Bronchial epithelial cell (primary cell): ENCODE measurements around the gene MRPS27. TPM values are rescaled to one million over a fixed set of nuclear protein-coding genes. Genes with fewer than 3 reads are reported as not detected.

ENCODE experiments used
- DNase-seq: peaks from one replicate; pipeline ENCODE4 v3.0.0-alpha.2; 2010; ENCODE audit warnings: low read depth
- FAIRE-seq: peaks from 2 replicates; lab custom pipeline; 2011; peaks lifted over from hg19 to GRCh38; lab: Jason Lieb, UNC
- H3K27me3 ChIP-seq: 2 replicates; pipeline ENCODE4 v1.5.1; 2011; ENCODE audit warnings: low read length; ENCODE audit not compliant: control insufficient read depth, insufficient read depth
- H3K36me3 ChIP-seq: 2 replicates; pipeline ENCODE4 v1.5.1; 2011; ENCODE audit warnings: low read length; ENCODE audit not compliant: control insufficient read depth, insufficient read depth
- H3K4me3 ChIP-seq: 2 replicates; pipeline ENCODE4 v1.5.1; 2011; ENCODE audit warnings: mild to moderate bottlenecking, low read depth, low read length, control low read depth
- CTCF ChIP-seq: IDR thresholded peaks from 2 replicates; pipeline ENCODE4 v1.5.1; 2011; ENCODE audit warnings: mild to moderate bottlenecking, moderate library complexity, low read length, control low read depth, inconsistent platforms; ENCODE audit not compliant: insufficient read depth, severe bottlenecking
- total RNA-seq: library from RNA; depleted of rRNA; stranded (reverse); fragments of >200 nt; gene quantifications from 2 replicates; pipeline ENCODE4 v1.2.1, GENCODE V29; 2014

MRPS27 gene
- total RNA-seq, 1 donor from 2014 or later: 53.4 TPM

GRCh38 chr5:72272398-72272797 is 47.6 kb downstream of the MRPS27 start:
- FAIRE-seq (no peak), DNase-seq (no peak)
- Histone ChIP-seq H3K27me3 (no peaks in the 10 kb centered on the region), H3K36me3 (no peaks in the 10 kb centered on the region), H3K4me3 (no peak overlapping the region)
- no peak for TF ChIP-seq CTCF

GRCh38 chr5:72271702-72272101 is 48.3 kb downstream of the MRPS27 start:
- DNase-seq (no peak), FAIRE-seq (no peak)
- Histone ChIP-seq H3K27me3 (no peaks in the 10 kb centered on the region), H3K36me3 (no peaks in the 10 kb centered on the region), H3K4me3 (no peak overlapping the region)
- no peak for TF ChIP-seq CTCF

GRCh38 chr5:72270037-72270436 is 50.0 kb downstream of the MRPS27 start:
- no peak for FAIRE-seq
- no peak for TF ChIP-seq CTCF
- Histone ChIP-seq H3K27me3 (no peaks in the 10 kb centered on the region), H3K4me3 (no peak overlapping the region), H3K36me3 (no peaks in the 10 kb centered on the region)
- DNase-seq: no peak

- no peaks in the 10 kb centered on the region for H3K27me3 ChIP-seq
- no peak for TF ChIP-seq CTCF
- FAIRE-seq: no peak
These were observed 50.6 kb downstream of the MRPS27 start for GRCh38 chr5:72269411-72269780.

GRCh38 chr5:72268753-72269410 is 51.2 kb downstream of the MRPS27 start:
- no peaks in the 10 kb centered on the region for H3K27me3 ChIP-seq
- FAIRE-seq (no peak), DNase-seq (peak; percentile 67)
- no peaks in the 10 kb centered on the region for H3K36me3 ChIP-seq
- no peak overlapping the region for H3K4me3 ChIP-seq
- TF ChIP-seq CTCF: peak; percentile 51

More at GRCh38 chr5:72269411-72269780, 50.6 kb downstream of the MRPS27 start:
- Histone ChIP-seq H3K4me3 (no peak overlapping the region), H3K36me3 (no peaks in the 10 kb centered on the region)
- DNase-seq: no peak

- Histone ChIP-seq H3K27me3 (no peaks in the 10 kb centered on the region), H3K36me3 (no peaks in the 10 kb centered on the region), H3K4me3 (no peak overlapping the region)
- FAIRE-seq (no peak), DNase-seq (no peak)
- TF ChIP-seq CTCF: no peak
These were observed 51.8 kb downstream of the MRPS27 start for GRCh38 chr5:72268260-72268659.
